GM15510 (cell line): ENCODE data around the gene STK33.

ENCODE experiments used
- POLR2A ChIP-seq: IDR thresholded peaks from 3 replicates; pipeline ENCODE4 v1.6.1; 2011; ENCODE audit warnings: borderline replicate concordance; ENCODE audit not compliant: insufficient read length; ENCODE audit errors: extremely low read depth

The STK33 gene

GRCh38 chr11:8440649-8441048 is 153.4 kb downstream of the STK33 start:
- no peak for TF ChIP-seq POLR2A

- no peak for TF ChIP-seq POLR2A
Observed at GRCh38 chr11:8429483-8429882, 164.5 kb downstream of the STK33 start.

- no peak for TF ChIP-seq POLR2A
Observed at GRCh38 chr11:8426076-8426475, 168.0 kb downstream of the STK33 start.

GRCh38 chr11:8415195-8415594 is 178.8 kb downstream of the STK33 start:
- TF ChIP-seq POLR2A, result no peak

GRCh38 chr11:8408151-8408941 is 185.7 kb downstream of the STK33 start:
- no peak for TF ChIP-seq POLR2A

DNA sequence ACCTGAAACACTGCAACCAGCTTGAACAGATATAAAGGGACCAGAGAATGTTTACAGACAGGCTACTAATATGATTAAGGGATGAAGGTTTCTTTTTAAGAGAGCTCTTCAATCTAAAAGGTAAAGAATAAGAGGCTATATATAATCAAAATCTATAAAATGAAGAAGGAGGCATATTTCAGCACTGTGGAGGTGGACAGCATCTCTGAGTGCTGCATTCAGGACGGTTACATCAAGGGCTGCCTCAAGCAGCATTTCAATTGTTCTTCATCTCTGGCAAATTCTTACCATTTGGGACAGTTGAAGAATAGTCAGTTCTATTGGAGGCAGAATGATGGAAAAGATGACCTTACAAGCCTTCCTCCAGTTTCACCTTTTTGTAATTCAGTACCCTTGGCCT is 190.7 kb downstream of the STK33 start:
- TF ChIP-seq POLR2A, result no peak

DNA sequence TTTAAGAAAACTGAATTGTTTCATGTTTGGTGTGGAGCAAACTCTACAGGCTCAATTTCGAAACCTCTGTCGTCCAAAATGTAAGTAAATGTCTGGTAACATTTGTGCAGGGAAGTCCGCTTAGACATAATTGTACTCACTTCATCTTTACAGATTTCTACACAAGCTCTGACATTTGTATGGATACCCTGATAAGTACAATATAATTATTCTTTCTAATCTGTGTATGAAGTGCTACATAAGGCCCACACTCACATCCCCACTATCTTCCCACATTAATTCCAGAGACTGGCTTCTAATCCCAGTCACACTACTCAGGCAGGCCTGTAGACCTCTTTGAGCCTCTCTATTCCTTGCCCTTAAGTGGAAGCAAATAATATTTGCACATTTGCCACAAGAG is 201.1 kb downstream of the STK33 start:
- TF ChIP-seq POLR2A, result no peak

GRCh38 chr11:8392166-8392565 is 201.9 kb downstream of the STK33 start:
- no peak for TF ChIP-seq POLR2A

DNA sequence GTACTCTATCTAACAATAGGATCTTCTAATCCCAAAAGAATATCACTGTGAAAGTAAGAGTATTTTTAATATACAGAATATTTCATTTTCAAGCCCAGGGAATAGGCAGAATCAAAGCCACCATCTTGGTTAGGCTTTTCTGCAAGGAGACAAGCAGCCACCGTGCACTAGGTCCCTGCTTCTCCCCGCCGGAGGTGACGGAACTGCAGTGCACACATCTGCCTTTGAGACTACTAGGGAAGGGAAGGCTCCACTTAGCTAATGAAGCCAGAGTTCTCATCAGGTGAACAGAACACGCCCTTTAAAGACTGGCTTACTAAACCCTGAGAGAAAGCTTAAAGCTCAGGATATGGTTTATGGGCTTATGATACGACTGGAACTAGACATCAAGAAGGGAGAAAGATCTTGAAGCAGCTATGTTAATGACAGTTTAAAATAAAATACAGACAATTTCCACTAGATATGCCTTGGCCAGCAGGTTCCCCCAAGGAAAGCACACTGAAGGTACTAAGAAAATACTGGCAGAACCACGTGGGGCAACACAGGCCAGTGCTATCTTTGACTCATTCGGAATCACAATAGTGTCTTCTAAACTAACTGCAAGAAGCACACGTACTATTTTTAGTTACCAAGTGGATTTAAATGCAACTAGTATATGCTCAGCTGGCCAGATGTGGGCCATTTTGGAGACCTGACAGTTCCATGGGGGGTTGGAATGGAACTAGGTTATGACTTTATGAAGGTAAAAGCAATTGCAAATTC is 203.0 kb downstream of the STK33 start:
- TF ChIP-seq POLR2A, result no peak

GRCh38 chr11:8389029-8389996 is 204.7 kb downstream of the STK33 start:
- TF ChIP-seq POLR2A, result no peak

DNA sequence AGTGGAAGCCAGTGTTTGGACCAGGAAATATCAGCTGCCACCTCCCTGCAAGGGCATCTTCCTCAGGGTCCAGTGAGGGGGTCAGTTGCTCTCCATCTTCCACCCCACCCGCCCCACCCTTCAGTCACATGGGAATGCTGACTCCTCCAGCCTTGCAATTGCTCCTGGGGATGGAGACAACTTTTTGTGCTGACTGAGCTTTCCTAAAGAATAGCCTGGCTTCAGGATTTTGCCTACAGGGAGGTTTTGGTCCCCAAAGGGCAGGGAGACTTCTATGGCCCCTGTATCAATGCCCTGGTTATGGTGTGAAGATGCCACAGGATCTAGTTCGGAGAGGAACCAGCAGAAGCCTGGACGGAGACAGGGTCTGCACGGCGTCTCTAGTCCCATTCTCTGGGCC is 206.3 kb downstream of the STK33 start:
- TF ChIP-seq POLR2A, result no peak

DNA sequence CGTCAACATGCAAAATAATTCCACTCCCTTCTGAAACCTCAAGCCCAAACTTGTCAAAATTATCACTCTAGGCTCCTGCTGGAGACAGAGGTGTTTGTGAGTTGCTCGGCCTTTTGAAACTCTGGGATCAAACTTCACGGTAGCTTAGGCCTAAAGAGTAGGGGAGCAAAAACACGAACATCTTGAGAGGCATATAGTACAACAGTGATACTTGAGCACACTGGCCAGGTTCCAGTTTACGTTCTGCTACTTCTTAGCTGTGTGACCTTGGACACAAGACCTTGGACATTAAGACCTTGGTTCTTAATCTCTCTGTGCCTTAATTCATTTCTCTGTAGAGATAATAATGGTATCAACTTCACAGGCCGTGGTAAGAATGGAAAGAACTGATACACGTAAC is 206.9 kb downstream of the STK33 start:
- TF ChIP-seq POLR2A, result no peak

DNA sequence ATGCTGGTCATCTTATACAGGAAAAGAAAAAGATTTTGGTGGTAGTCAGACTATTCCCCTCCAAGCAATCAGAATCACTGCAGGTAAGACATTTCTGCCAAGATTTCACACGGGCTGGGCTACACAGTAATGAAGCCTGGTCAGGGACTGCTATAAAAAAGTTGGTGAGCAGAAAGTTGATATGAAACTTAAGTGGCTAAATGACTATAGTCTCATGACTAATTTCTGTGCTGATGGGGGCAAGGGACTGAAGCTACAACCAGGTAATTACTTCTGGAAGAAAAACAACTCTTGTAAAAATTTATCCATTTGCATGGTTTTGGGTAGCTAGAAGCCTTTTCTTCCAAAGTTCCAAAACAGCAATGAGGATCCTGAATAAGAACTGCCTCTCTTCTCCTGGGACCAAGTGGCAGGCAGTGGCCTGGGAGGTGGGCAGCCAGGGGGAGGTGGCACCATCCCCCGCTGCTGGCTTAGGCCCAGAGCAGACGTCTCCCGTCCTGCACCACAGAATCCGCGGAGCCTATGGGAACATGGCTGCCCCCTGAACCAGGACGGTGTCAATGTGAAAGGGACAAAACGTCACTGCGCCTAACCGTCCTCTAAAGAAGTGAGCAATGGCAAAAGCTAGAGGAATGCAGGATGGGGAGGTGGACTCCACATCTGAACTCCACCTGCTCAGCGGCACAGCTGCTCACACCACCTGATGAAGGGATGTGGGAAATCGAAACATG is 207.7 kb downstream of the STK33 start:
- no peak for TF ChIP-seq POLR2A

GRCh38 chr11:8384199-8384821 is 209.7 kb downstream of the STK33 start:
- no peak for TF ChIP-seq POLR2A
